Neural cell (in vitro differentiated cells): ENCODE results near the gene PAQR5. TPM values are rescaled to one million over a fixed set of nuclear protein-coding genes. Genes with fewer than 3 reads are reported as not detected.

Source experiments
- H2AFZ ChIP-seq: fragments of 200-600, 300-800 bp; sonication (generic), shearing (Covaris generic); 2 replicates; pipeline ENCODE4 v1.6.0; 2014; ENCODE audit warnings: low read depth, mild to moderate bottlenecking, antibody characterized with exemption, low read length, moderate library complexity
- H3F3A ChIP-seq: fragments of 200-600 bp; shearing (Covaris generic); 2 replicates; pipeline ENCODE4 v1.6.1; 2016; ENCODE audit warnings: mild to moderate bottlenecking, moderate library complexity, mixed read lengths, antibody characterized with exemption, low read length; ENCODE audit not compliant: insufficient read depth, poor library complexity, severe bottlenecking
- H3K27ac ChIP-seq: fragments of 200-600, 300-800 bp; sonication (generic), shearing (Covaris generic); 2 replicates; pipeline ENCODE4 v1.5.1; 2014; ENCODE audit warnings: mild to moderate bottlenecking, low read length, moderate library complexity
- H3K27me3 ChIP-seq: fragments of 300-800, 200-600 bp; sonication (generic), shearing (Covaris generic); 2 replicates; pipeline ENCODE4 v1.6.0; 2014; ENCODE audit warnings: mild to moderate bottlenecking, low read depth, low read length, moderate library complexity; ENCODE audit not compliant: insufficient read depth
- H3K36me3 ChIP-seq: fragments of 300-800, 200-600 bp; sonication (generic), shearing (Covaris generic); 2 replicates; pipeline ENCODE4 v1.5.1; 2014; ENCODE audit warnings: mild to moderate bottlenecking, antibody characterized with exemption, low read length, moderate library complexity; ENCODE audit not compliant: insufficient read depth
- H3K4me2 ChIP-seq: fragments of 300-800, 200-600 bp; sonication (generic), shearing (Covaris generic); 2 replicates; pipeline ENCODE4 v1.6.0; 2014; ENCODE audit warnings: mild to moderate bottlenecking, low read length
- H3K4me3 ChIP-seq: fragments of 300-800, 200-600 bp; sonication (generic), shearing (Covaris generic); 2 replicates; pipeline ENCODE4 v1.5.1; 2014; ENCODE audit warnings: mild to moderate bottlenecking, low read length, moderate library complexity
- H3K79me2 ChIP-seq: fragments of 200-600 bp; shearing (Covaris generic); replicated peaks from 2 replicates; pipeline ENCODE4 v1.6.0; 2014; ENCODE audit warnings: mild to moderate bottlenecking, low read length, moderate library complexity; ENCODE audit not compliant: insufficient read depth
- H3K9ac ChIP-seq: fragments of 300-800, 200-600 bp; sonication (generic), shearing (Covaris generic); 2 replicates; pipeline ENCODE4 v1.6.1; 2016; ENCODE audit warnings: mild to moderate bottlenecking, low read length, mixed read lengths
- H3K9me2 ChIP-seq: fragments of 200-600 bp; shearing (Covaris generic); 2 replicates; pipeline ENCODE4 v1.6.1; 2016; ENCODE audit warnings: mild to moderate bottlenecking, low read length, mixed read lengths; ENCODE audit not compliant: insufficient read depth
- H3K9me3 ChIP-seq: fragments of 200-600, 300-800 bp; sonication (generic), shearing (Covaris generic); 2 replicates; pipeline ENCODE4 v1.6.1; 2016; ENCODE audit warnings: mild to moderate bottlenecking, mixed run types, low read length, moderate library complexity, mixed read lengths
- H4K20me1 ChIP-seq: fragments of 200-600 bp; shearing (Covaris generic); 2 replicates; pipeline ENCODE4 v1.6.1; 2016; ENCODE audit warnings: mild to moderate bottlenecking, mixed run types; ENCODE audit not compliant: insufficient read depth
- EP300 ChIP-seq: fragments of 450-650 bp; conservative IDR thresholded peaks from 2 replicates; pipeline ENCODE4 v1.6.1; 2014; ENCODE audit warnings: antibody characterized with exemption, mild to moderate bottlenecking, moderate library complexity; ENCODE audit not compliant: poor library complexity, severe bottlenecking
- EZH2 ChIP-seq: fragments of 200-600, 300-800 bp; shearing (Covaris generic), sonication (generic); IDR thresholded peaks from 2 replicates; pipeline ENCODE4 v1.6.1; 2014; ENCODE audit warnings: antibody characterized with exemption, low read length, borderline replicate concordance, mild to moderate bottlenecking; ENCODE audit not compliant: insufficient read depth, poor library complexity, severe bottlenecking
- MXI1 ChIP-seq: fragments of 450-650 bp; conservative IDR thresholded peaks from 2 replicates; pipeline ENCODE4 v1.6.1; 2014; ENCODE audit warnings: antibody characterized with exemption, mild to moderate bottlenecking; ENCODE audit not compliant: poor library complexity, severe bottlenecking
- POLR2AphosphoS5 ChIP-seq: IDR thresholded peaks from 2 replicates; pipeline ENCODE4 v1.6.1; 2012
- RAD21 ChIP-seq: fragments of 450-650 bp; conservative IDR thresholded peaks from 2 replicates; pipeline ENCODE4 v1.6.1; 2014; ENCODE audit warnings: antibody characterized with exemption, mild to moderate bottlenecking, moderate library complexity
- SMC3 ChIP-seq: fragments of 450-650 bp; conservative IDR thresholded peaks from 2 replicates; pipeline ENCODE4 v1.6.1; 2014; ENCODE audit warnings: antibody characterized with exemption, mild to moderate bottlenecking, moderate library complexity; ENCODE audit not compliant: poor library complexity
- TAF1 ChIP-seq: IDR thresholded peaks from 2 replicates; pipeline ENCODE4 v1.6.1; 2012; ENCODE audit warnings: low read depth
- polyA plus RNA-seq: library from polyadenylated mRNA; depleted of rRNA; stranded (reverse); fragments of >200 nt; gene quantifications from 2 replicates; pipeline ENCODE4 v1.2.3, GENCODE V29; 2014
- TF ChIP-seq, protein P1 (sequence below): fragments of 450-650 bp; IDR thresholded peaks from 2 replicates; pipeline ENCODE4 v1.5.1; 2014; ENCODE audit warnings: antibody characterized with exemption, mild to moderate bottlenecking, moderate library complexity; ENCODE audit not compliant: poor library complexity, severe bottlenecking
- TF ChIP-seq, protein P2 (sequence below): IDR thresholded peaks from 2 replicates; pipeline ENCODE4 v1.6.1; 2012; ENCODE audit warnings: borderline replicate concordance

PAQR5 gene
- polyA plus RNA-seq, 1 donor from 2014 or later: not detected

DNA sequence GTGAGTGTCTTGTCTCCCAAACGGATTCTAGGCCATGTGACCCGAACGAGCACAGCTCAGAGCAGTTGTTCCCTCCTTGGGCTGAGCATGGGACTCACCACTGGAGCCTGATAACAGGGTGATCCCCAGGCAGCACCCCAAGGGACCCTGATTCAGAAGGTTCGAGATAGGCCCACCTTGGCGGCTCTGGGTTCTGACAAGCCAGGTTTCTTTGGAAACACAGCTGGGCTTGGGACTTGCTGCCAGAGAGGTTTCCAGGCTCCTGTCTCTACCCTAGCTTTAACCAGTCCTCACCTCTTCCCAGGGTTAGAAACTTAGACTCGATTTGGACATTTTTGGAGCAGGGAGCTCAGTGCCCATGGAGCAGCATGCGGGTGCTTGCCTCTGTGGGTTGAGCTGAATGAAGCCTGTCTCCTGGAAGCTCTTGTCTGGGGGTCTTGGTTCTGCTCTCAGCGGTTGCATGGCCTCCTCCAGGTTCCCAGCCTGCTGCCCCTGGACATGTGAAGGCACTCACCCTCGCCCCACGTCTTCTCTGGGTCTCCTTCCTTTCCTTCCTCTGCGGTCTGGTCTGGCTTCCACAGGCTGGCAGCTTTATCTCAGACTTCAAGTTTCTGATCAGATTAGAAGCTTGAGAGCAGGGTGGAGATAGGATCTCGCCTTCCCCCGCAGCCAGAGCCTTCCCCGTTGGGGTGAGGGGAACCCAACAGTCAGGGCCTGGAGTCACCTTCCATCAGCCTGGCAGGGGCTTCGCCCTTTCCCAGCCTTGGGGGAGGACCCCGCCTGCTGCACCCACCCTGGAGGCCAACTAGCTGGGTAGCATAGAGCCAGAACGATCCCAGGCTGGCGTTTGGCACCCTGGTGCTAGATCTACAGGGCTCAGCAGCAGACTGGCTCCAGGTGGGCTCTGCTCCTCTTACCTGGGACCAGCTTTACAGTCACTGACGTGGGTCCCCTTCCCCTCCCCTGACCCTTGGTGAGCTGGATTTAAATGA is 21.0 kb downstream of the PAQR5 start:
- Histone ChIP-seq H3K27me3 (no peaks in the 10 kb centered on the region), H3K9me2 (no peaks in the 10 kb centered on the region), H3K4me2 (no peak overlapping the region), H3K9me3 (no peaks in the 10 kb centered on the region), H3K4me3 (no peak overlapping the region), H2AFZ (no peak overlapping the region), H3K27ac (no peak overlapping the region), H3K9ac (no peak overlapping the region), H3F3A (no peaks in the 10 kb centered on the region), H3K36me3 (no peaks in the 10 kb centered on the region), H3K79me2 (no peaks in the 10 kb centered on the region), H4K20me1 (no peaks in the 10 kb centered on the region)
- TF ChIP-seq MXI1 (no peak), POLR2AphosphoS5 (no peak), EZH2 (no peak), TAF1 (no peak), SMC3 (no peak), RAD21 (no peak), EP300 (no peak)
- TF ChIP-seq, protein P1, sequence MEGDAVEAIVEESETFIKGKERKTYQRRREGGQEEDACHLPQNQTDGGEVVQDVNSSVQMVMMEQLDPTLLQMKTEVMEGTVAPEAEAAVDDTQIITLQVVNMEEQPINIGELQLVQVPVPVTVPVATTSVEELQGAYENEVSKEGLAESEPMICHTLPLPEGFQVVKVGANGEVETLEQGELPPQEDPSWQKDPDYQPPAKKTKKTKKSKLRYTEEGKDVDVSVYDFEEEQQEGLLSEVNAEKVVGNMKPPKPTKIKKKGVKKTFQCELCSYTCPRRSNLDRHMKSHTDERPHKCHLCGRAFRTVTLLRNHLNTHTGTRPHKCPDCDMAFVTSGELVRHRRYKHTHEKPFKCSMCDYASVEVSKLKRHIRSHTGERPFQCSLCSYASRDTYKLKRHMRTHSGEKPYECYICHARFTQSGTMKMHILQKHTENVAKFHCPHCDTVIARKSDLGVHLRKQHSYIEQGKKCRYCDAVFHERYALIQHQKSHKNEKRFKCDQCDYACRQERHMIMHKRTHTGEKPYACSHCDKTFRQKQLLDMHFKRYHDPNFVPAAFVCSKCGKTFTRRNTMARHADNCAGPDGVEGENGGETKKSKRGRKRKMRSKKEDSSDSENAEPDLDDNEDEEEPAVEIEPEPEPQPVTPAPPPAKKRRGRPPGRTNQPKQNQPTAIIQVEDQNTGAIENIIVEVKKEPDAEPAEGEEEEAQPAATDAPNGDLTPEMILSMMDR: no peak
- TF ChIP-seq, protein P2, sequence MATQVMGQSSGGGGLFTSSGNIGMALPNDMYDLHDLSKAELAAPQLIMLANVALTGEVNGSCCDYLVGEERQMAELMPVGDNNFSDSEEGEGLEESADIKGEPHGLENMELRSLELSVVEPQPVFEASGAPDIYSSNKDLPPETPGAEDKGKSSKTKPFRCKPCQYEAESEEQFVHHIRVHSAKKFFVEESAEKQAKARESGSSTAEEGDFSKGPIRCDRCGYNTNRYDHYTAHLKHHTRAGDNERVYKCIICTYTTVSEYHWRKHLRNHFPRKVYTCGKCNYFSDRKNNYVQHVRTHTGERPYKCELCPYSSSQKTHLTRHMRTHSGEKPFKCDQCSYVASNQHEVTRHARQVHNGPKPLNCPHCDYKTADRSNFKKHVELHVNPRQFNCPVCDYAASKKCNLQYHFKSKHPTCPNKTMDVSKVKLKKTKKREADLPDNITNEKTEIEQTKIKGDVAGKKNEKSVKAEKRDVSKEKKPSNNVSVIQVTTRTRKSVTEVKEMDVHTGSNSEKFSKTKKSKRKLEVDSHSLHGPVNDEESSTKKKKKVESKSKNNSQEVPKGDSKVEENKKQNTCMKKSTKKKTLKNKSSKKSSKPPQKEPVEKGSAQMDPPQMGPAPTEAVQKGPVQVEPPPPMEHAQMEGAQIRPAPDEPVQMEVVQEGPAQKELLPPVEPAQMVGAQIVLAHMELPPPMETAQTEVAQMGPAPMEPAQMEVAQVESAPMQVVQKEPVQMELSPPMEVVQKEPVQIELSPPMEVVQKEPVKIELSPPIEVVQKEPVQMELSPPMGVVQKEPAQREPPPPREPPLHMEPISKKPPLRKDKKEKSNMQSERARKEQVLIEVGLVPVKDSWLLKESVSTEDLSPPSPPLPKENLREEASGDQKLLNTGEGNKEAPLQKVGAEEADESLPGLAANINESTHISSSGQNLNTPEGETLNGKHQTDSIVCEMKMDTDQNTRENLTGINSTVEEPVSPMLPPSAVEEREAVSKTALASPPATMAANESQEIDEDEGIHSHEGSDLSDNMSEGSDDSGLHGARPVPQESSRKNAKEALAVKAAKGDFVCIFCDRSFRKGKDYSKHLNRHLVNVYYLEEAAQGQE: no peak

DNA sequence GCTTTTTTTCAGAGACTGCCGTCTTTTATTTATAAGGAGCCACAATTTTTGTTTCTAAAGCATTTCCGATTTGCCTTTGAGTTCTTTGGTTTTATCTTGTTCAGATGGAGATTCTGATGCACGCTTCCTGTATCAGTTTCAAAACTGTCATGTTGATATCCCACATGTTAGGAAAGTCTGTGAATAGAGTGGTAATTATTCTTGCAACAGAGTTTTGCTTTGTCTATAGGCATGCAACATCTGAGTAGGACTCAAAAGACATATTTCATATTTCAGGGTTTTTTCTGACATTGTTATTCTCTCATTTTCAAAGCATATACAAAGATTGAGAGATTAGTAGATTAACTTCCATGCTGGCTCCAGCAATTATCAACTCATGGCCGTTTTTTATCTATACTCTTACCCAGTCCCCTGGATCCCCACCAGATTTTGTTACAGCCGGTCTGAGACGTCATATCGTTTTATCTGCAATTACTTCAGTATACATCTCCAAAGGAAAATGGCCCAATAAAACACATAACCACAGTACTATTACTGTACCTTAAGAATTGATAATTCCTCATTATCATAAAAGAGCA is 22.4 kb downstream of the PAQR5 start:
- Histone ChIP-seq H3F3A (no peaks in the 10 kb centered on the region), H3K36me3 (no peaks in the 10 kb centered on the region), H3K4me3 (no peak overlapping the region), H3K27ac (no peak overlapping the region), H3K27me3 (no peaks in the 10 kb centered on the region), H3K79me2 (no peaks in the 10 kb centered on the region), H3K4me2 (no peak overlapping the region), H2AFZ (no peak overlapping the region), H3K9me2 (no peaks in the 10 kb centered on the region), H3K9me3 (no peaks in the 10 kb centered on the region), H4K20me1 (no peaks in the 10 kb centered on the region), H3K9ac (no peak overlapping the region)
- TF ChIP-seq EZH2 (no peak), POLR2AphosphoS5 (no peak)
